Epithelial cell of proximal tubule (primary cell): ENCODE data around the gene B4GALNT2. TPM values are rescaled to one million over a fixed set of nuclear protein-coding genes. Genes with fewer than 3 reads are reported as not detected.

Experiments
- DNase-seq: peaks from one replicate; pipeline ENCODE4 v3.0.0-alpha.2; 2011; ENCODE audit warnings: low read depth
- H3K4me3 ChIP-seq: 2 replicates; pipeline ENCODE4 v1.5.1; 2011; ENCODE audit warnings: low read depth, mild to moderate bottlenecking, low read length
- CTCF ChIP-seq: conservative IDR thresholded peaks from 2 replicates; pipeline ENCODE4 v1.5.1; 2012; ENCODE audit warnings: low read depth, mild to moderate bottlenecking, low read length
- total RNA-seq: library from RNA; depleted of rRNA; stranded (reverse); fragments of >200 nt; gene quantifications from 2 replicates; pipeline ENCODE4 v1.2.3, GENCODE V29; 2015

The B4GALNT2 gene
- total RNA-seq, 1 donor from 2014 or later, result 1.6 TPM

- no peak overlapping the region for H3K4me3 ChIP-seq
- no peak for DNase-seq
- no peak for TF ChIP-seq CTCF
These were observed 24.3 kb upstream of the B4GALNT2 start for GRCh38 chr17:49108318-49108717.

GRCh38 chr17:49110509-49110908, 22.1 kb upstream of the B4GALNT2 start:
- no peak overlapping the region for H3K4me3 ChIP-seq
- TF ChIP-seq CTCF, result no peak
- no peak for DNase-seq

GRCh38 chr17:49111934-49112333, 20.6 kb upstream of the B4GALNT2 start:
- no peak for TF ChIP-seq CTCF
- no peak overlapping the region for H3K4me3 ChIP-seq
- no peak for DNase-seq

GRCh38 chr17:49112936-49113335, 19.6 kb upstream of the B4GALNT2 start:
- no peak for DNase-seq
- no peak overlapping the region for H3K4me3 ChIP-seq
- TF ChIP-seq CTCF, result no peak

- no peak overlapping the region for H3K4me3 ChIP-seq
- DNase-seq, result no peak
- no peak for TF ChIP-seq CTCF
These were observed 17.9 kb upstream of the B4GALNT2 start for GRCh38 chr17:49114703-49115102.

- no peak for TF ChIP-seq CTCF
- DNase-seq, result no peak
These were observed 14.9 kb upstream of the B4GALNT2 start for GRCh38 chr17:49117587-49118230.

GRCh38 chr17:49120166-49120565, 12.4 kb upstream of the B4GALNT2 start:
- H3K4me3 ChIP-seq, result no peak overlapping the region
- no peak for DNase-seq
- no peak for TF ChIP-seq CTCF

More at GRCh38 chr17:49117587-49118230, 14.9 kb upstream of the B4GALNT2 start:
- no peak overlapping the region for H3K4me3 ChIP-seq
